ENCODE measurements around the gene MUCL3. TPM values are rescaled to one million over a fixed set of nuclear protein-coding genes. Genes with fewer than 3 reads are reported as not detected.
"Not testable (repeated sequence)": the region's sequence is repeated elsewhere in the genome, so short reads cannot be mapped to it uniquely, and the experiment has no call there.

Gene MUCL3
- total RNA-seq, 1 donor from 2014 or later = not detected

DNA sequence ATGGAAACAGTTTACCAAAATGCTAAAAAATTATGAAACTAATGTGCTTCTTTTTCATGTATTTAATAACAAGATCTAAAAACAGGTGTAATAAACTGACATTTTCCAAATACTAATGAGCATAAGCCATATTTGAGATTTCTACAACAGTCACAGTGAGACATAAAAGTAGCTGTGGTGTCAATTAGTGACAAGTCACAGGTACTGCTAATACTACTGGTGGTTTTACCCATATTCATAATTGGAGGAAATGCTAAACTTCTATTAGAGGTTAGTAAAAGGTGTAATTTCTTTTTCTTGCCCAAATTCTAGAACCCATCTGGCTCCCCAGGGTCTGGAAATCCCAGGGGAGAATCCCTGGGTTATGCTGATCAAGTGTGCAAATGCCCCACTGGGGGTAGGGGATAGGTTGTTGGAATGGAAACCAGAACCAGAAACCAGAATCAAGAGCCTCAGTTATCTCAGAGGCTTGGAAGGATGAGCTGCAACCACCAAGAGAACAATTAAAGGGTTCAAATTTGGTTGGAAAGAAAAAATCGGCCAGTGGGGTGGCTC lies 39.8 kb upstream of the MUCL3 start:
- intact Hi-C loops (cut with micrococcal nuclease) = no loop called here
- Mint-ChIP-seq H3K4me3 (ENCODE audit: low read depth) (no peak overlapping the region), H3K27ac (no peak overlapping the region), H3K36me3 (ENCODE audit: low read depth) (no peaks in the 10 kb centered on the region), H3K4me1 (ENCODE audit: low read depth) (peaks cover 1% of the 10 kb centered on the region), H3K9me3 (no peaks in the 10 kb centered on the region), H3K27me3 (ENCODE audit: low read depth) (no peaks in the 10 kb centered on the region)
- DNase-seq (ENCODE audit: low spot score) = no peak

DNA sequence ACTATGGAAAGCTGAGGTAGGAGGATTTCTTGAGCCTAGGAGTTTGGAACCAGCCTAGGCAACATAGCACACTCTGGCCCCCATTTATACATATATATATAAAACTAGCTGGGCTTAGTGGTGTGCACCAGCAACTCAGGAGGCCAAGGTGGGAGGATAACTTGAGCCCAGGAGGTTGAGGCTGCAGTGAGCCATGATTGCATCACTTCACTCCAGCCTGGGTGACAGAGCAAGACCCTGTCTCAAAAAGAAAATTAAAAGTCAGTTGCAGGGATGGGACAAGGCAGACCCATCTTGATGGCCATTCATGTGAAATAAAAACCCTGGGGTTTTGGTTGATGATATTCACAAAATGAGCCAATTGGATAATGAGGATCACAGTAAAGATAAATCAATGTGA lies 39.3 kb upstream of the MUCL3 start:
- H3K36me3 Mint-ChIP-seq (ENCODE audit: low read depth) = no peaks in the 10 kb centered on the region
- H3K4me1 Mint-ChIP-seq (ENCODE audit: low read depth) = peaks cover 1% of the 10 kb centered on the region
- no peaks in the 10 kb centered on the region for H3K9me3 Mint-ChIP-seq

GRCh38 chr6:30902196-30902595 lies 38.6 kb upstream of the MUCL3 start:
- intact Hi-C loops (cut with micrococcal nuclease); H3K36me3 Mint-ChIP-seq (ENCODE audit: low read depth): not testable (repeated sequence)

More for the DNA sequence above, 39.3 kb upstream of the MUCL3 start:
- Mint-ChIP-seq H3K4me3 (ENCODE audit: low read depth) (no peak overlapping the region), H3K27me3 (ENCODE audit: low read depth) (no peaks in the 10 kb centered on the region), H3K27ac (no peak overlapping the region)
- DNase-seq (ENCODE audit: low spot score) = no peak
- intact Hi-C loops (cut with micrococcal nuclease) = no loop called here

GRCh38 chr6:30902709-30903108 lies 38.1 kb upstream of the MUCL3 start:
- peaks cover 4% of the 10 kb centered on the region for H3K4me1 Mint-ChIP-seq (ENCODE audit: low read depth)
- H3K27me3 Mint-ChIP-seq (ENCODE audit: low read depth) = no peaks in the 10 kb centered on the region
- H3K27ac Mint-ChIP-seq = no peak overlapping the region
- DNase-seq (ENCODE audit: low spot score) = no peak
- no peaks in the 10 kb centered on the region for H3K36me3 Mint-ChIP-seq (ENCODE audit: low read depth)
- H3K9me3 Mint-ChIP-seq = no peaks in the 10 kb centered on the region
- no peak overlapping the region for H3K4me3 Mint-ChIP-seq (ENCODE audit: low read depth)
- intact Hi-C loops (cut with micrococcal nuclease) = no loop called here

More at GRCh38 chr6:30902196-30902595, 38.6 kb upstream of the MUCL3 start:
- not testable (repeated sequence) for H3K9me3 Mint-ChIP-seq; DNase-seq (ENCODE audit: low spot score); H3K27me3 Mint-ChIP-seq (ENCODE audit: low read depth); H3K4me1 Mint-ChIP-seq (ENCODE audit: low read depth); H3K27ac Mint-ChIP-seq; H3K4me3 Mint-ChIP-seq (ENCODE audit: low read depth)

DNA sequence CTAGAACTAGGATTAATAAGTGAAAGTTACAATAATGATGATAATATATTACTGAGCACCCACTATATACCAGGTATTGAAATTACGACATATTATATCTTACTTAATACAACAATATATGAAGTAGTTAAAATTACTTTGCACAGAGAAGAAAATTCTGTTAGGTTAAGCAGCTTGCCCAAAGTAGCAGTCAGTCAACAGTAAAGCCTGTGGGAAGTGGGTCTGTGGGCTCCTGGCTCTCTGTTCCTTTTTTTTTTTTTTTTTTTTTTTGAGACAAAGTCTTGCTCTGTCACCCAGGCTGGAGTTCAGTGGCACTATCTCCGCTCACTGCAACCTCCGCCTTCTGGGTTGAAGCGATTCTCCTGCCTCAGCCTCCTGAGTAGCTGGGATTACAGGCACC lies 37.5 kb upstream of the MUCL3 start:
- Mint-ChIP-seq H3K4me1 (ENCODE audit: low read depth) (peaks cover 4% of the 10 kb centered on the region), H3K9me3 (no peaks in the 10 kb centered on the region), H3K36me3 (ENCODE audit: low read depth) (no peaks in the 10 kb centered on the region), H3K27me3 (ENCODE audit: low read depth) (no peaks in the 10 kb centered on the region), H3K4me3 (ENCODE audit: low read depth) (no peak overlapping the region), H3K27ac (no peak overlapping the region)
- no peak for DNase-seq (ENCODE audit: low spot score)
- intact Hi-C loops (cut with micrococcal nuclease) = no loop called here

DNA sequence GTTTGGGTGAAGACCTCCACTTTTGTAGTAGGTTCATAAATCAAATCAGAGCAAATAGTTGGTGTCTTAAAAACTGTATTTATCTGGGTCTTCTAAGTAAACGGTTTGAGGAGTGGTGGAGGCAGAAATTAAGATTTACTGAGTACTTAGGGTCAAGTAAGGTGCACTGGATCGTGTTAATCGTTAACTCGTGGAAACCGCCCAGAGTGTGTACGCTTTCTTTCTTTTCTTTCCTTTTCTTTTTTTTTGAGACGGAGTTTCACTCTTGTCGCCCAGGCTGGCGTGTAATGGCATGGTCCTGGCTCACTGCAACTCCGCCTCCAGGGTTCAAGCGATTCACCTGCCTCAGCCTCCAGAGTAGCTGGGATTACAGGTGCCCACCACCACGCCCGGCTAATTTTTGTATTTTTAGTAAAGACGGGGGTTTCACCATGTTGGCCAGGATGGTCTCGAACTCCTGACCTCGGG lies 33.4 kb upstream of the MUCL3 start:
- peaks cover 28% of the 10 kb centered on the region for H3K36me3 Mint-ChIP-seq (ENCODE audit: low read depth)
- H3K27me3 Mint-ChIP-seq (ENCODE audit: low read depth); intact Hi-C loops (cut with micrococcal nuclease); H3K27ac Mint-ChIP-seq; H3K9me3 Mint-ChIP-seq; DNase-seq (ENCODE audit: low spot score): not testable (repeated sequence)
- H3K4me1 Mint-ChIP-seq (ENCODE audit: low read depth) = peaks cover 13% of the 10 kb centered on the region
- peak overlapping the region; percentile 99 for H3K4me3 Mint-ChIP-seq (ENCODE audit: low read depth)

DNA sequence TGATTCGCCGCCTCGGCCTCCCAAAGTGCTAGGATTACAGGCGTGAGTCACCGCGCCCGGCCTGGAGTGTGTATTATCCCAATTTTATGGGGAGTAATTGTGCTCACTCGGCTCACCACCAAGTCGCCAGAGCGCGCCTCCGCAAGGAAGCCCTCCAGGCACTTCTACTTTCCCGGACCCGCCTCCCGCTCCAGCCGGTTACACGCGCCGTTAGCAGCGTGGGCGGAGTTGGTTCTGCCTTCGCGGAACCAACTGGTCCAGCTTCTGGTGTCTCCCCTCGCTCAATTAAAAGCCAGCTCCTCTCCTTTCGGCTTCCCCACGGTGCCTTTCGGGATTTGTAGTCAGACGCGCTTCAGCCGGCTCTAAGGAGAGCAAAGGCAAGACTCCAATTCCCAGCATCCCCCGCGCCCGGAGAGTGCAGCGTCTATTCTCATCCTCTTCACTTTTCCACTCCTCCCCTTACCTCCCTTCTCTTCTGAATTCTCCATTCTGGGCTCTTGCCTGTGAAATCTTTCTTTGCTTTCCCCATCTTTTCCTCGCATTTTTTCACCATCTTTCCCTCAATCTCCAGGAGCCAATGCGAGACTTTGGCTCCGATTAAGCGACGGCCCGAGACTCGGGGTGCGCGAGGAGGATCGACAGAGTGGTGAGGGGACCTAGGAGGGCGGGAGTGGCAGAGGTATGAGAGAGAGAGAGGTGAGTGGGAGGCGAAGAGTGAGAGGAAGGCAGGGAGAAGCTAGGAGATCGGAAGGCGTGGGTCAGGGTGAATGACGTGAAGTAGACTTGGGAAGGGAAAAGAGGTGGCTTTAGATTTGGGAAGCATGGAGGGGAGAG lies 32.8 kb upstream of the MUCL3 start, which contains the start of gene GTF2H4:
GTF2H4 (plus strand) TSS at position 450 of the 834 bp plus-strand sequence.
- intact Hi-C loops (cut with micrococcal nuclease) = no loop called here
- Mint-ChIP-seq H3K36me3 (ENCODE audit: low read depth) (peaks cover 34% of the 10 kb centered on the region), H3K9me3 (no peaks in the 10 kb centered on the region), H3K4me3 (ENCODE audit: low read depth) (peak within 1 kb of the TSS; percentile 99), H3K27me3 (ENCODE audit: low read depth) (no peaks in the 10 kb centered on the region), H3K27ac (peak within 1 kb of the TSS; percentile 81), H3K4me1 (ENCODE audit: low read depth) (peaks cover 12% of the 10 kb centered on the region)
- peak; percentile 92 for DNase-seq (ENCODE audit: low spot score)

DNA sequence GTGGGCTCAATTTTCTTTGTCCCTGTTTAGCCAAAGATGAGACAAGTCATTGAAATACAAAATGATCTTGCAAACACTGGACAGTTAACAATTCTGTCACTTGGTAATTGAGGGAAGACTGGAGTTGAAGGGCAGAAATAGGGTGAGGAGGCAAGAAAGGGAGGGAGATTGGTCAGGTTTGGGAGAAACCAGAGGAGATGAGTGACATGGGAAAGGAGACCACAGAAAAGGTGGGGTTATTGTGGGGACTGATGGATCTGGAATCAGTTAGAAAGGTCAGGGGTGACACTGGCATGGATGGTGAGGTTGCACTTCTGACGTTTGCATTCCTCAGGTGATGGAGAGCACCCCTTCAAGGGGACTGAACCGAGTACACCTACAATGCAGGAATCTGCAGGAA lies 32.1 kb upstream of the MUCL3 start:
- intact Hi-C loops (cut with micrococcal nuclease) = no loop called here
- peak overlapping the region; percentile 81 for H3K27ac Mint-ChIP-seq

GRCh38 chr6:30910473-30910872 lies 30.3 kb upstream of the MUCL3 start:
- H3K9me3 Mint-ChIP-seq; DNase-seq (ENCODE audit: low spot score); H3K27me3 Mint-ChIP-seq (ENCODE audit: low read depth); H3K27ac Mint-ChIP-seq; intact Hi-C loops (cut with micrococcal nuclease); H3K4me3 Mint-ChIP-seq (ENCODE audit: low read depth): not testable (repeated sequence)
- Mint-ChIP-seq H3K4me1 (ENCODE audit: low read depth) (peaks cover 18% of the 10 kb centered on the region), H3K36me3 (ENCODE audit: low read depth) (peaks cover 47% of the 10 kb centered on the region)

More for the DNA sequence above, 32.1 kb upstream of the MUCL3 start:
- H3K4me1 Mint-ChIP-seq (ENCODE audit: low read depth) = peaks cover 17% of the 10 kb centered on the region
- no peaks in the 10 kb centered on the region for H3K9me3 Mint-ChIP-seq
- H3K36me3 Mint-ChIP-seq (ENCODE audit: low read depth) = peaks cover 42% of the 10 kb centered on the region
- no peaks in the 10 kb centered on the region for H3K27me3 Mint-ChIP-seq (ENCODE audit: low read depth)
- DNase-seq (ENCODE audit: low spot score) = no peak
- H3K4me3 Mint-ChIP-seq (ENCODE audit: low read depth) = peak overlapping the region; percentile 99

DNA sequence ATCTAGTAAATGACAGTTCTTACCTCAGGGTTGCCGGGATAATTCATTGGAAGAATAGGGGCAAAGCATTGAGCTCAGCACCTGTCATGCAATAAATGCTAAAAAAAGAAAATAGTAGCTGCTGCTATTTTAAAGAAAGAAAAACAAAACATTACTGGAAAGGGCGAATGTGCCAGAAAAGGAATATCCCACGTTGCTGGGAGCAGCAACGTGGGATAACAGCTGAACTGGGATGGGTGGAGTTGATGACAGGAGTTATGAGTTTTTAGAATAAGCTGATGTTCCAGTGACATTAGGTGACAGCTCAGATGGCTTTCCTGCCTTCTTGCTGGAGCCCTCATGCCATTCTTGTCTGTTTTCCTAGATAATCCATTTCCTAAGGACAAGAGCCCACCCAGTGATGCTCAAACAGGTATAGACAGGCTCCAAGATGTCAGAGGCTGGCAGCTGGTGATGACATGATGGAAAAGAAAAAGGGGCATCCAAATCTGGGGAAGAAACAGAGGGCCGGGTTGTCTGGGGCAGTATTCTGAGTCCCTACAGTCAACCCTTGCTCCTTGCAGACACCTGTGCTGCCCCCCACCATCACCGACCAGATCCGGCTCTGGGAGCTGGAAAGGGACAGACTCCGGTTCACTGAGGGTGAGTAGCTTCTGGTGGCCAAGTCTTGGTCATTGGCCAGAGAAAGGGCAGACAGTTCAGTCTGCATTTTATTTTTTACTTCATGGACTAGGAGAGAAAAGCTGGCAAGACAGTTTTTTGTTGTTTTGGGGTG lies 27.8 kb upstream of the MUCL3 start:
- H3K27ac Mint-ChIP-seq = no peak overlapping the region

GRCh38 chr6:30913721-30914075 lies 27.1 kb upstream of the MUCL3 start:
- no peak for DNase-seq (ENCODE audit: low spot score)
- intact Hi-C loops (cut with micrococcal nuclease) = loop anchor here (2.0 kb wide), 2 partner anchors 165 to 173 kb away; no protein-coding TSS in a partner anchor
- Mint-ChIP-seq H3K27me3 (ENCODE audit: low read depth) (no peaks in the 10 kb centered on the region), H3K4me1 (ENCODE audit: low read depth) (peaks cover 20% of the 10 kb centered on the region), H3K9me3 (no peaks in the 10 kb centered on the region), H3K4me3 (ENCODE audit: low read depth) (peak overlapping the region; percentile 97), H3K36me3 (ENCODE audit: low read depth) (peaks cover 66% of the 10 kb centered on the region), H3K27ac (no peak overlapping the region)

More for the DNA sequence above, 27.8 kb upstream of the MUCL3 start:
- Mint-ChIP-seq H3K4me1 (ENCODE audit: low read depth) (peaks cover 25% of the 10 kb centered on the region), H3K27me3 (ENCODE audit: low read depth) (no peaks in the 10 kb centered on the region), H3K36me3 (ENCODE audit: low read depth) (peaks cover 62% of the 10 kb centered on the region), H3K4me3 (ENCODE audit: low read depth) (peak overlapping the region; percentile 97), H3K9me3 (no peaks in the 10 kb centered on the region)
- DNase-seq (ENCODE audit: low spot score) = no peak
- intact Hi-C loops (cut with micrococcal nuclease) = no loop called here

- H3K4me3 Mint-ChIP-seq (ENCODE audit: low read depth) = peak within 1 kb of the TSS; percentile 97
- intact Hi-C loops (cut with micrococcal nuclease) = loop anchor here (2.0 kb wide), 2 partner anchors 165 to 173 kb away; no protein-coding TSS in a partner anchor
Measured at GRCh38 chr6:30914076-30914853, 26.5 kb upstream of the MUCL3 start, which contains the start of gene VARS2. TSS of gene VARS2 (plus strand) at chr6:30914238. CDS start at chr6:30914837, 599 bp downstream.

More at GRCh38 chr6:30914076-30914853, 26.5 kb upstream of the MUCL3 start, which contains the start of gene VARS2:
- Mint-ChIP-seq H3K36me3 (ENCODE audit: low read depth) (peaks cover 65% of the 10 kb centered on the region), H3K4me1 (ENCODE audit: low read depth) (peaks cover 16% of the 10 kb centered on the region), H3K27me3 (ENCODE audit: low read depth) (no peaks in the 10 kb centered on the region), H3K27ac (peak within 1 kb of the TSS; percentile 88), H3K9me3 (no peaks in the 10 kb centered on the region)
- DNase-seq (ENCODE audit: low spot score) = peak; percentile 87

Data from activated T-helper 2 cell treated with anti-CD3 and anti-CD28 coated beads, Interferon-gamma antibody, Interleukin-2, Interleukin-4, amounts not matched to agents 10 μg/mL and 5 μg/mL and 100 μg/mL, durations not matched to agents 14 hours and 24 hours and 36 hours (primary cell).